HG03342 (cell line): Measurements from ENCODE around the gene VWA2.
"Not testable (repeated sequence)": the region's sequence is repeated elsewhere in the genome, so short reads cannot be mapped to it uniquely, and the experiment has no call there.

Experiments
- ATAC-seq: cut with Tn5 transposase; IDR thresholded peaks from one replicate; pipeline ENCODE4 v1.9.1; 2021; ENCODE audit warnings: mild to moderate bottlenecking, moderate library complexity; ENCODE audit not compliant: unreplicated experiment

Gene VWA2

DNA sequence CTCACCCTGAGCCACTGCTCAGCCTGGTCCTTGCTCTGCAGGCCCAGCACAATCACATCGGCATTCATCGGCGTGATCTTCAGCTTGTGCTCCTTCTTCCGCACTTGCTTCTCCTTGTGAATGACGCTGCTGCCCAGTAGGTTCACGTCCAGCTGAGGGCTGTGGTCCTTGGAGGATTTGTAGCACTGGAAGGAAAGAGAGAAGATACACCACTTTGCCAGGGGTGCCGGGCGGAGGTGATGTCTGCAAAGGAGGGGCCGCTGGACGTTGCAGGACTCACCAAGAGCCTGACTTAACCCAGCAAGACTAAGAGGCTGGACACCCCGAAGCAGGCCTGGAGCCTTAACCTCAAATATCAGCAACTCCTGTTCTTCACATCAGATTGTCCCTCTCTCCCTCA, 74.8 kb downstream of the VWA2 start:
- no peak for ATAC-seq

- ATAC-seq: no peak
Observed at GRCh38 chr10:114315566-114316420, 76.7 kb downstream of the VWA2 start.

DNA sequence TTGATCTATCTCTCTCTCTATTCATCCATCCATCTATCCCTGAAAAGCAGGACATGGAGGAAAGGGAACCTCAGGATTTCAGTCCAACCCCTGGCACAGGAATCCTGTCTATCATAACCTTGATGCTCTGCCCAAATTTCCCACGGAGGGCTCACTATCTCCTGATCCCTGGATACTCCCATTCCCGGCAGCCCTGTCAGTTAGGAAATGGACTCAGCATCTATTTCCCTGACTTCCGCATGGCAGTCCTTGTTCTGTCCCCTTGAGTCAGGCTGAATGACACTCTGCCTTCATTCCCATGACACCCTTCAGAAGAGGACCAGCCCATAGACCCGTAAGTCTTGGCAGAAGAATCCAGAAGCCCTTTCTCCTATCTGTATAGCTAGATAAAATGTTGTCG, 77.7 kb downstream of the VWA2 start:
- no peak for ATAC-seq

- no peak for ATAC-seq
Observed at GRCh38 chr10:114319406-114320248, 80.6 kb downstream of the VWA2 start.

GRCh38 chr10:114320249-114321116, 81.4 kb downstream of the VWA2 start:
- no peak for ATAC-seq

DNA sequence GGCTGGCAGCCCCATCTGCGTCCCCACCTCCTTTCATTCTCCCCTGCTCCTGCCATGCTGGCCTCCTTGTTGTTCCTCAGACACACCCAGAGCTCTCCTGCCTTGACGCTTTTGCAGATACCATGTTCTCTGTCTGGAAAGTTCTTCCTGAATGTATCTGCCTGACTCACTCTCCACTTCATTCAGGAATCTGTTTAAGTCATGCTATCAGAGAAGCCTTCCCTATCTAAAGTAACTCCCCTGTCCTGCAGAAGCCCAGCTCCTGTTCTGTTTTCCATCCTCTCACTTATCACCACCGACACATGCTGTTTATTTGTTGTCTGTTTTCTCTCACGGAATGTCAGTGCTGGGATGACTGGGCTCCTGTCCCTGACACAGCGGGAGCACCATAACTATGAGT, 83.3 kb downstream of the VWA2 start:
- ATAC-seq: no peak

GRCh38 chr10:114323023-114323422, 84.0 kb downstream of the VWA2 start:
- ATAC-seq: no peak

DNA sequence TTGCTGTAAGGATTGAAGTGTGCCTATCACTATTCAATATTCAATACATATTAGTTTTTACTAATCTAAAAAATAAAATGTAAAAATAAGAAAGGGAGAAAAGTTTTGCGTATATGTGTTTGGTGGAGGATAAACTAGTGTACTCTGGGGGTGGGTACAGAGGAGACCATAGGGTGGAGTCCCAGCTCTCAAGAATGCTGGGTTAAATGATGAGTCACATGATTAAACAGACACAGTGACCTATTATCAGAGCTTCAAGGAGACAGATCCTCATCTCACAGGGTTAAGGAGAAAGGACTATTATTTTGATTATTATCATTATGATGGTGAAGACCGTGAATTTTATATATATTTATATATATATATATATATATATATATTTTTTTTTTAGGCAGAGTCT, 87.7 kb downstream of the VWA2 start:
- no peak for ATAC-seq

DNA sequence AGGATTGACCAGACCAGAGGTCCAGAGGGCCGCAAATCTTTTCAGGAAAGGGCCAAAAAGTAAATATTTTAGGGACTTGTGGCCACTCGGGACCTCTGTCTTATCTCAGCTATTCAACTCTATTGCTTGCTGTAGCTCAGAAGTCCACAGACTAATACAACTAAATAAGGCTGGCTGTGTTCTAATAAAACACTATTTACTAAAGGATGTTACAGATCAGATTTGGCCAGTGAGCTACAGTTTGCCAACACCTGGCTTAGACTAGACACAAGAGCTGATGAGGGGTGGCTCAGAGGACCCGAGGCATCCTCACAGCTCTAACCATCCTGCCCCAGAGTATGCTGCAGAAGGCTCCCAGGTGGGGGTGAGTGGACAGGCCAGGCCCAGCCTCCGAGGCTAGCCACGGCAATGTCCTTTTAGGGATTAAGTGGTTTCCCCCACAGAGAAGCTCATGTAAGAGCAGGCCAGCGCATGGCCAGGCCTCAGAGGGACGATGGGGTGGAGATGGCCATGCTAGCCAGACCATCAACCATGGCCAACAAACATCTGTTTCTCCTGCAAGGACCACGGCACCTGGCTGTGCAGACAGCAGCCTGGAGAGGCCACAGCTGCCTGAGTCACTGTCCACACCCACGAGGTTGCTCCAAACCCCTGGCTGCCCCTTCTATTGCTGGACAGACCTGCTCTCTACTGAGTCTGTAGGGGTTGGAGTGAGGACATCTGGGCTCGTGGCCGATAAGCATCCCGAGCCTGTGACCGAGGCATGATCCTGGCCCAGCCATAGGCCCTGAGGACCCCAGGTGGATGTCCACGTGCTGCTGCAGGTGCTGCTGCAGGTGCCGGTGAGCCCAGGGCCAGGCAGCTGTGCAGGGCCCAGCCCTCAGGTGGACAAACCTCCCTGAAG, 88.7 kb downstream of the VWA2 start:
- no peak for ATAC-seq

- no peak for ATAC-seq
Observed at GRCh38 chr10:114328441-114328812, 89.4 kb downstream of the VWA2 start.

GRCh38 chr10:114328874-114329273, 89.8 kb downstream of the VWA2 start:
- no peak for ATAC-seq

DNA sequence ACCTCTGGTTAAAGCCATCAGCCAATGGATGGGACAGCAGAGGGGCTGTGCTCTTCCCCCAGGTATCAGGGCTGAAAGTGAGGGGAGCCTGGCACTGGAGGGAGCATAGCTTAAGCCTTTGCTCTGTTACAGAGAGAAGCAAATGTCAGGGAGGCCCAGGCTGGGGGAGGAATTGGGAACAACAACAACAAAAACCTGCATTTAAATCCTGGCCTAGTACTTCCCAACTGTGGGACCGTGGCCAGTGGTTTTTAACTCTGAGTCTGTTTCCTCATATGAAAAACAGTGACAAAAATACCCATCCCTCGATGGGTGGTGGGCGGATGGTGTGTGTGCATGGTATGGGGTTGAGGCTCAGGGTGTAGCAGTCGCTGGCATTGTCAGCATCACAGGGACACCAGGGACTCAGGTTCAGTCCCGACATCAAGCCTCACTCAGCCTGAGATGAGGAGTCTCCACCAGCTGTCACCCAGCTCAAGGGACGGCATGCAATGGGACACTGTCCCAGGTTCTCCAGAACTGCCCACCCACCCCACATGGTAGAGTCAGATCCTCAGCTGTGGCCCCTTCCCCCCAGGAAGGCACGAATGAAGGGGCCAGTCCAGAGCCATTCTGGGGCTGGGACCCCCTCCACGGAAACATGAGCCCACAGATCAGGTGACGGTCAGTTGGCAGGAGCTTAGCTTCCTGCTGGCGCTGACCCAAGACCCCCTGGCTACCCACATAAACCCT, 90.7 kb downstream of the VWA2 start:
- ATAC-seq: no peak

GRCh38 chr10:114332301-114333192, 93.5 kb downstream of the VWA2 start:
- ATAC-seq: no peak

GRCh38 chr10:114333441-114333840, 94.4 kb downstream of the VWA2 start:
- ATAC-seq: not testable (repeated sequence)

DNA sequence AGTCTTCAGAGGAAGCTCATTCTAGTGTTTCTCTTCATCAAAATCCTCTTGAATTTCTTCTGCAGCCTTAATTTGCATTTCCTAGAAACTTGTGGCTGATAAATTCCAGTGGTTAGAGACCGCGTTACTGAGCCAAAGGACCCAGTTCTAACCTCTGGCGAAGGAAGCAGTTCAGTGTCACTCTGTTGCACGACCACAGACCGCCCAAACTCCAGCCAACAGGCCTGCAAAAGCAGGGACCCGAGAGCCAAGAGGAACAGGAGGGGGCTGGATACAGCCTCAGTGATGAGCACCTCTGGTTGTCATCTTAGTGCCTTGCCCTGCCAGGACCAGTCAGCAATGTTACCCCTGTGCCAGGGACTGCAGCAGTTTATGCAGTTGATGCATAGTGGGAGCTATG, 95.2 kb downstream of the VWA2 start:
- no peak for ATAC-seq

- no peak for ATAC-seq
Observed at GRCh38 chr10:114335614-114336013, 96.6 kb downstream of the VWA2 start.

GRCh38 chr10:114336823-114337509, 97.9 kb downstream of the VWA2 start:
- no peak for ATAC-seq
